Endothelial cell of umbilical vein (primary cell): Measurements from ENCODE around the gene RARRES2. TPM values are rescaled to one million over a fixed set of nuclear protein-coding genes. Genes with fewer than 3 reads are reported as not detected.
"Not testable (repeated sequence)": the region's sequence is repeated elsewhere in the genome, so short reads cannot be mapped to it uniquely, and the experiment has no call there.

Source experiments
- BruUV-seq: library from RNA; stranded (reverse); fragments of 400-500 nt; replicated peaks from 2 replicates; lab custom pipeline; 2021; lab: Mats Ljungman, UMichigan
- CTCF ChIA-PET: fragments of 300-600, 350-600 bp; sonication (Branson Sonifier 250); formaldehyde crosslinking; loops from one replicate; lab custom pipeline; 2021; ENCODE audit warnings: antibody characterized with exemption, inconsistent platforms; lab: Charles Lee
- POLR2A ChIA-PET: fragments of 300-600, 350-600 bp; sonication (Branson Sonifier 250); formaldehyde crosslinking; loops from one replicate; lab custom pipeline; 2021; ENCODE audit warnings: antibody characterized with exemption, inconsistent platforms; lab: Charles Lee
- DNase-seq: peaks from one replicate; pipeline ENCODE4 v3.0.0-alpha.2; 2011; ENCODE audit warnings: low read depth, low spot score
- FAIRE-seq: peaks from 2 replicates; lab custom pipeline; 2011; peaks lifted over from hg19 to GRCh38; lab: Jason Lieb, UNC
- H2AFZ ChIP-seq: 2 replicates; pipeline ENCODE4 v1.6.0; 2012; ENCODE audit warnings: low read depth, low read length, control low read depth, inconsistent platforms
- H3K27ac ChIP-seq: 2 replicates; pipeline ENCODE4 v1.5.1; 2011; ENCODE audit warnings: low read depth, mild to moderate bottlenecking, control low read depth, low read length, moderate library complexity; ENCODE audit not compliant: insufficient read depth
- H3K27me3 ChIP-seq, 2 experiments: 2 replicates each; pipeline versions ENCODE4 v1.6.0 to v1.6.1; 2011; ENCODE audit warnings: low read length in 2 of 2, mixed read lengths in 1 of 2; ENCODE audit not compliant: control insufficient read depth in 2 of 2, insufficient read depth in 2 of 2
- H3K36me3 ChIP-seq, 2 experiments: 2 replicates in 1 of 2; 3 replicates in 1 of 2; pipeline ENCODE4 v1.5.1; 2011; ENCODE audit warnings: low read length in 2 of 2, mild to moderate bottlenecking in 1 of 2, moderate library complexity in 1 of 2; ENCODE audit not compliant: control insufficient read depth in 2 of 2, insufficient read depth in 2 of 2; ENCODE audit errors: extremely low read depth in 1 of 2
- H3K4me1 ChIP-seq: 3 replicates; pipeline ENCODE4 v1.5.1; 2011; ENCODE audit warnings: mild to moderate bottlenecking, low read length; ENCODE audit not compliant: control insufficient read depth, insufficient read depth; ENCODE audit errors: extremely low read depth
- H3K4me2 ChIP-seq: 2 replicates; pipeline ENCODE4 v1.6.1; 2011; ENCODE audit warnings: low read length, control low read depth, mixed read lengths; ENCODE audit not compliant: insufficient read depth
- H3K4me3 ChIP-seq, 3 experiments: fragments of 200-600 bp in 1 of 3; sonication (generic), shearing (Covaris generic) in 1 of 3; replicated peaks in 1 of 3; 2 replicates each; pipeline ENCODE4 v1.5.1; 2011 to 2016; ENCODE audit warnings: control low read depth in 3 of 3, low read length in 3 of 3, mild to moderate bottlenecking in 2 of 3, inconsistent platforms in 1 of 3, low read depth in 1 of 3, moderate library complexity in 1 of 3; ENCODE audit not compliant: insufficient read depth in 1 of 3
- H3K79me2 ChIP-seq: 2 replicates; pipeline ENCODE4 v1.6.0; 2012; ENCODE audit warnings: low read length, inconsistent platforms; ENCODE audit not compliant: control insufficient read depth, insufficient read depth
- H3K9ac ChIP-seq: replicated peaks from 2 replicates; pipeline ENCODE3; 2011; ENCODE audit warnings: low read length, control low read depth; ENCODE audit not compliant: insufficient read depth; ENCODE audit errors: extremely low read depth
- H3K9me1 ChIP-seq: replicated peaks from 3 replicates; pipeline ENCODE4 v1.6.0; 2011; ENCODE audit warnings: mild to moderate bottlenecking, low read length; ENCODE audit not compliant: control insufficient read depth, insufficient read depth; ENCODE audit errors: extremely low read depth
- H3K9me3 ChIP-seq: replicated peaks from 2 replicates; pipeline ENCODE4 v1.5.1; 2012; ENCODE audit warnings: low read length, inconsistent platforms; ENCODE audit not compliant: control insufficient read depth, insufficient read depth
- H4K20me1 ChIP-seq: replicated peaks from 2 replicates; pipeline ENCODE3; 2011; ENCODE audit warnings: mild to moderate bottlenecking, low read length; ENCODE audit not compliant: control insufficient read depth, insufficient read depth; ENCODE audit errors: extremely low read depth
- dilution Hi-C: fragments of 300-500 bp; cut with MboI; formaldehyde crosslinking; loops from one replicate; pipeline ENCODE4 v1.15.0; 2019; ENCODE audit warnings: low sequenced_read_pairs; ENCODE audit not compliant: extremely low pct_ligation_motif_present
- intact Hi-C: fragments of 100-400 bp; cut with micrococcal nuclease; formaldehyde crosslinking; loops from one replicate; pipeline ENCODE4 v1.10.0; 2022
- polyA plus RNA-seq, 4 experiments: library from polyadenylated mRNA; depleted of rRNA in 3 of 4; stranded (reverse) in 3 of 4; unstranded in 1 of 4; fragments of >200 nt; gene quantifications; 2 replicates each; pipeline versions ENCODE4 v1.2.1 to v1.2.3, GENCODE V29; 2011 to 2012; ENCODE audit warnings: missing spikeins in 1 of 4
- total RNA-seq: library from RNA; stranded (reverse); gene quantifications from 2 replicates; pipeline ENCODE4 v1.2.3, GENCODE V29; 2021

Gene RARRES2
- total and polyA plus RNA-seq, 2 donors (not counting 3 experiments of a cell fraction or from before 2014, with no cell fraction given): not detected

DNA sequence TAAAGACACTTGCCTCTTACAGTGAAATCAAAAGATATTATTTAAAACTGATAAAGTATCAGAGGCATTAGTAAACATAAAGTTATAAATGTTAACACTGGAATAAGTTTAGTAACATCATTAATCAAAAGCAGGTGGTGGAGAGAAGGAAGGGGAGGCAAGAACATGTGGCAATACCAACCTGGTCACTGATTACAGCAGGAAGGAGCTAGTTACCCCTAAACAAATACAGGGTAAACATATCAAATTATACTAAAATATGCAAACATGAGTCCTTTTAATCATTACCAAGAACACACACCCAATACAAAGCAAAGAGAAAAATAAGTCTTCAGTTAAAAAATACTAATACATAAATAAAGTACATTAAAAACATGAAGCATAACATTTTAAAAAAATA is 43.5 kb downstream of the RARRES2 start:
- dilution Hi-C loops, H3K27ac ChIP-seq, H3K4me3 ChIP-seq, H3K9me1 ChIP-seq, H3K9me3 ChIP-seq, DNase-seq, H3K4me2 ChIP-seq, BruUV-seq, H3K79me2 ChIP-seq, H3K27me3 ChIP-seq, H3K36me3 ChIP-seq, CTCF ChIA-PET, H2AFZ ChIP-seq, FAIRE-seq, H3K9ac ChIP-seq, H4K20me1 ChIP-seq, POLR2A ChIA-PET, intact Hi-C loops, H3K4me1 ChIP-seq: not testable (repeated sequence)

DNA sequence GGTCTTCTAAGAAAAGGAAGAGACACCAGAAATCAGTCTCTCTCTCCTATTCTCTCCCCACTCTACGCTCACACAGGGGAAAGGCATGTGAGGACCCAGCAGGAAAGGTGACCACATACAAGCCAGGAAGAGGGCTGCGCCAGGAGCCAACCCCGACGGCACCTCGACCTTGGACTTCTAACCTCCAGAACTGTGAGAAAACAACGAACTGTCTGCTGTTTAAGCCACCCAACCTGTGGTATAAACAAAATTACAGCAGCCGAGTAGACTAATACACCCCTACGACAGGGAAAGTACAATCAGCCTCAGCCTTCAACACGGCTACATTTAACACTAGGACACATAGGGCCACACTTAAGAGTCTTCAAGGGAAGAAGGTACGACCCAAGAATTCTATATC is 44.6 kb downstream of the RARRES2 start:
- H3K36me3 ChIP-seq, DNase-seq, H3K79me2 ChIP-seq, H3K9me3 ChIP-seq, CTCF ChIA-PET, H3K9ac ChIP-seq, H2AFZ ChIP-seq, POLR2A ChIA-PET, H4K20me1 ChIP-seq, H3K9me1 ChIP-seq, dilution Hi-C loops, H3K4me3 ChIP-seq, H3K4me1 ChIP-seq, H3K27me3 ChIP-seq, H3K4me2 ChIP-seq, FAIRE-seq, BruUV-seq, intact Hi-C loops, H3K27ac ChIP-seq: not testable (repeated sequence)

DNA sequence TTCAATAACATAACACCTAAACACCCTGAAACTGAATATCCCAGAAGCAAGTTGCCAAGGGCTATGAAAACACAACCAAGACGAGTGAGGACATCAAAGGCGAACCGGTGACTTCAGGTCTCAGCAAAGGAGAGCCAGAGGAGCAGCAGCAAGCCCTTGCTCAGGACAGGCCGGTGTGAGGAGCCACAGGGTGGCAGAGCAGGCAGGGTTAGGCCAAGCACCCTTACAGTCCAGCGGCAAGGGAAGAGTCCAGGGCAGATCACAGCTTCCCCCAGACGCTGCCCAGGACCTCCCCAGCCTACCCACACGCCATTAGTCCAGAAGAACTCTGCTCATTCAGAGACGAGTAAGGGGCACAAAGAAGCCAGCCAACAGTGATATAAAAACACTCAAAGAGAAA is 45.8 kb downstream of the RARRES2 start:
- H3K79me2 ChIP-seq, H3K4me3 ChIP-seq, CTCF ChIA-PET, H4K20me1 ChIP-seq, H3K27me3 ChIP-seq, H3K9ac ChIP-seq, DNase-seq, H3K4me2 ChIP-seq, BruUV-seq, FAIRE-seq, H3K4me1 ChIP-seq, intact Hi-C loops, POLR2A ChIA-PET, H3K9me3 ChIP-seq, H3K27ac ChIP-seq, H3K9me1 ChIP-seq, dilution Hi-C loops, H2AFZ ChIP-seq, H3K36me3 ChIP-seq: not testable (repeated sequence)

DNA sequence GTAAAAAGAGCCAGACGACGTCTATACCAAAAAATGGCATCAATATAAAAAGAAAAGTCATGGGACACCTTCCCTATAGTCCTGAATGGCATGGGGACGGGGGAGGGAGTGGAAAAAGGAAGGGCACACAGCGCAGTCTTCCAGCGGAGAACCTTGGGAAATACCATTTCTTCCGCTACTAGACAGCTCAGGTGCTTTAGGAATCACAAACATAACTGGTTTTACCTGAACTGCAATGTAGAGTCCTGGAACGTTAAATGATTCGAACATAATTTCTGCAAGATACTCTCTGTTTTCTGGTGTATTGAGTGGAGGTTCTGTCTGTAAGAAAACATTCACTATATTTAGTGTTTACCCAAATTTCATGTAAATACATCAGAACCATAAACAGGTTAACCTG is 46.4 kb downstream of the RARRES2 start:
- H3K4me3 ChIP-seq, H4K20me1 ChIP-seq, dilution Hi-C loops, H3K4me1 ChIP-seq, H3K27me3 ChIP-seq, intact Hi-C loops, H2AFZ ChIP-seq, FAIRE-seq, CTCF ChIA-PET, H3K36me3 ChIP-seq, H3K4me2 ChIP-seq, H3K79me2 ChIP-seq, H3K27ac ChIP-seq, BruUV-seq, H3K9ac ChIP-seq, DNase-seq, H3K9me1 ChIP-seq, POLR2A ChIA-PET, H3K9me3 ChIP-seq: not testable (repeated sequence)
